GM18505 (cell line): ENCODE results near the gene COQ3.

Experiments used
- ATAC-seq: cut with Tn5 transposase; IDR thresholded peaks from one replicate; pipeline ENCODE4 v1.9.1; 2021; ENCODE audit not compliant: unreplicated experiment
- POLR2A ChIP-seq: IDR thresholded peaks from 4 replicates; pipeline ENCODE4 v1.6.1; 2011; ENCODE audit warnings: borderline replicate concordance; ENCODE audit not compliant: insufficient read depth, insufficient read length; ENCODE audit errors: extremely low read depth

COQ3 gene

DNA sequence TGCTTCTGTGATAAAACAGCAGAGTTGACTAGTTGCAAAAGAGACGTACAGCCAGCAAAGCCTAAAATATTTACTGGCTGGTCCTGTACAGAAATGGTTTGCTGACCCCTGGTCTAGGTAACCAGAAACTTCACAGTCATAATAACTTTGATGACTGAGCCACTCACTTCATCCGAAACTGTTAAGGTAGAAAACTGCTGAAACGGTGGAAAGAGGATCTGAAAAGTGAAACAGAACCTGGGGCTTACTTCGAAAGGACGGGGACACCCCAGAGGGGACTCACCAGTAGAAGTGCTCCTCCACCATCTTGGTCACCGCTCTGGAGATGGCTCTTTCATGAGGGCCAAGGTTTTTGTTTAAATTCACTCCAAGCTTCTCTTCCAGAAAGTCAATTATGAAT lies 60.9 kb downstream of the COQ3 start:
- peak; percentile 89 for ATAC-seq
- no peak for TF ChIP-seq POLR2A

DNA sequence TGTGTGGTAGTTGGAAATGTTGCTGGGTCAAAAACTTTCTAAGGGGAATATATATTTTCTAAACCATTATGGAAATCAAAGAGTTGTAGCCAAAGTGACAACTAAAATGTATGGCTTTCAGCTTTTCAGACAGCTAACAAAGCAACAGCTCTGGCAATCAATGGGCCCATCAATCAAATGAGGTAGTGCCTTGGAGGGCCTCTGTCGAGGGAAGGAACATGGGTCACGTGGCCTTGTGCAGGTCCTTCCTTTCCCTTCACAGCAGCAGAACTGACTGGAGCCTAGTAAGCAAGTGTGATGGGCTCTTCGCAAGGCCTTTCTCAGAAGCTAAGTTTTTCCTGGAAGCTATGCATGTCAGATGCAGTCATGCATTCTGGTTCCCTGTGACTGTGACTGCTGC lies 62.5 kb downstream of the COQ3 start:
- ATAC-seq: no peak
- TF ChIP-seq POLR2A: no peak

DNA sequence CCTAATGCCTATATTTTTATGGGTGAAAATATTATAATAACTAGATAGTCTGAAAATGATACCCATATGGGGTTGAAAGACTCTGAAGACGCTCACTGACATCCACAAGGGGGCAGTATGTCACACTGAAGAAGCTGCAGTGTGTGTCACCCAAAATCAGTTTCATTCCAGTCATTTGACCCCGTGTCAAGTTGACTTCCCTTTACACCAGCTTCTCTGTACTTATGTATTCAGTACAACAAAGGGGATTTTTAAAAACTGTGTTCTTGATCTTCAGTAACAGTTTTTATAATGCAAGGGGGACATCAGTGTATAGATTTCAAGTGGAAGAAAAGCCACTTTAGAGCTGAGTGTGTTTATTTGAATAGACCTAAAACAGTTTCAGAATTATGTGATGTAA lies 63.8 kb downstream of the COQ3 start:
- ATAC-seq: peak; percentile 68
- no peak for TF ChIP-seq POLR2A

DNA sequence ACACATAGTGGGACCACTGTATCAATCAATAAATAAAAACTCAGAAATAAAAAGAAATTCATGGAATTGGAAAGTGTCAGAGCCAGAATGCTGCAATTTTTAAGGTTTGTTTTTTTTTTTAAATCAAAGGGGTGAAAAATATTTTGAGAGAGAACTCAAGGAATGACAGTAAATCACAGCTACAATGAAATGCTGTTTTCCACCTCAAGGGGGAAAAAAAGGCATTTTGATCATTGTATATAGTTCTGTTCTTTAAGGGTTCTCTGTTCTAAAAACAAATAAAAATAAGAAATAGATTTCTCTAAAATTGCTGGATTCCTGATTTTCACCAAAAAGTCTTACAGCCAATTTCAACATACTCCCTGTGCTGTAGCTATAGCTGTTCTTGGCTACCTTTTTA lies 69.0 kb downstream of the COQ3 start:
- TF ChIP-seq POLR2A: no peak

More for the DNA sequence above, 69.0 kb downstream of the COQ3 start:
- ATAC-seq: no peak
